Dedifferentiated amniotic fluid mesenchymal stem cell (primary cell): ENCODE data around the gene LRRC27.
A peak's percentile ranks its signal among the peaks of the same experiment; 100 is the strongest.

Source experiments
- DNase-seq: peaks from one replicate; pipeline ENCODE4 v3.0.0-alpha.2; 2016; ENCODE audit errors: extremely low spot score

The LRRC27 gene

GRCh38 chr10:132357286-132358058 is 25.5 kb downstream of the LRRC27 start:
- no peak for DNase-seq

GRCh38 chr10:132359305-132360040 is 27.5 kb downstream of the LRRC27 start:
- no peak for DNase-seq

- no peak for DNase-seq
These were observed 28.9 kb downstream of the LRRC27 start for GRCh38 chr10:132360766-132361447.

GRCh38 chr10:132361581-132362101 is 29.6 kb downstream of the LRRC27 start:
- DNase-seq = no peak

GRCh38 chr10:132362151-132362611 is 30.2 kb downstream of the LRRC27 start:
- no peak for DNase-seq

- DNase-seq = no peak
These were observed 31.4 kb downstream of the LRRC27 start for GRCh38 chr10:132363376-132363775.

- DNase-seq = peak; percentile 22
These were observed 32.1 kb downstream of the LRRC27 start for GRCh38 chr10:132363921-132364593.

GRCh38 chr10:132364594-132364970 is 32.6 kb downstream of the LRRC27 start:
- no peak for DNase-seq

- no peak for DNase-seq
These were observed 33.1 kb downstream of the LRRC27 start for GRCh38 chr10:132365102-132365501.

- no peak for DNase-seq
These were observed 34.0 kb downstream of the LRRC27 start for GRCh38 chr10:132366006-132366405.

GRCh38 chr10:132366499-132366898 is 34.5 kb downstream of the LRRC27 start:
- no peak for DNase-seq

GRCh38 chr10:132368391-132368790 is 36.4 kb downstream of the LRRC27 start:
- DNase-seq = no peak

GRCh38 chr10:132368881-132369635 is 37.1 kb downstream of the LRRC27 start:
- peak; percentile 21 for DNase-seq

GRCh38 chr10:132369636-132370185 is 37.7 kb downstream of the LRRC27 start:
- DNase-seq = no peak

- DNase-seq = no peak
These were observed 38.7 kb downstream of the LRRC27 start for GRCh38 chr10:132370426-132371340.

GRCh38 chr10:132371641-132372081 is 39.7 kb downstream of the LRRC27 start:
- no peak for DNase-seq

GRCh38 chr10:132372516-132373095 is 40.6 kb downstream of the LRRC27 start:
- DNase-seq = no peak

- DNase-seq = no peak
These were observed 41.4 kb downstream of the LRRC27 start for GRCh38 chr10:132373241-132373955.
